HPDE6-E6E7 (cell line): ENCODE measurements around the gene CSNK1D.

Experiments
- DNase-seq: peaks from one replicate; pipeline ENCODE4 v3.0.0; 2011; ENCODE audit warnings: missing footprints; ENCODE audit errors: extremely low spot score

Gene CSNK1D

GRCh38 chr17:82240506-82241182 is 32.9 kb downstream of the CSNK1D start:
- DNase-seq, result no peak

GRCh38 chr17:82239926-82240505 is 33.5 kb downstream of the CSNK1D start:
- no peak for DNase-seq

DNA sequence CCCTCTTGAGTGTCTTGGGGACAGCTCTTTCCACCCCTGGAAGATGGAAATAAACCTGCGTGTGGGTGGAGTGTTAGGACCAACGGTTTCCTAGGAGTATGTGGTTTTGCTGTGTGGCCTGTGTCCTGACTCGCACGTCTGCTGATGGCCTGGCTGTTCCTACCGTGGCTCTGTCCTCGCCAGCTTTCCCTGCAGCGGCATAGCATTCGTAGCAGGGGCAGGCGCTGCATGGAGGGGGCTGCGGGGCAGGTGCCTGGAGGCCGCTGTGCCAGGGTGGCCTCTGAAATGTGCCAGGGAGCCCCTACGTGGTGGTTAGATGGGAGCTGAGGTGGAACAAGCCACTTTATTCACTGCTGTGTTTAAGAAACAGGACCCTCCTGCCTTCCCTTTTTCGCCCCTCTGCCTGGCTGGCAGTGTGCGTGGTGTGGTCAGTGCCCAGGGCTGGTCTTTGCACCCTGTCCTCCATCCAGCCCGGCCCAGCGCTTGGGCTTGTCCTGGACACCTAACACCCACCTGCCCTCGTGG is 34.0 kb downstream of the CSNK1D start:
- DNase-seq, result no peak

DNA sequence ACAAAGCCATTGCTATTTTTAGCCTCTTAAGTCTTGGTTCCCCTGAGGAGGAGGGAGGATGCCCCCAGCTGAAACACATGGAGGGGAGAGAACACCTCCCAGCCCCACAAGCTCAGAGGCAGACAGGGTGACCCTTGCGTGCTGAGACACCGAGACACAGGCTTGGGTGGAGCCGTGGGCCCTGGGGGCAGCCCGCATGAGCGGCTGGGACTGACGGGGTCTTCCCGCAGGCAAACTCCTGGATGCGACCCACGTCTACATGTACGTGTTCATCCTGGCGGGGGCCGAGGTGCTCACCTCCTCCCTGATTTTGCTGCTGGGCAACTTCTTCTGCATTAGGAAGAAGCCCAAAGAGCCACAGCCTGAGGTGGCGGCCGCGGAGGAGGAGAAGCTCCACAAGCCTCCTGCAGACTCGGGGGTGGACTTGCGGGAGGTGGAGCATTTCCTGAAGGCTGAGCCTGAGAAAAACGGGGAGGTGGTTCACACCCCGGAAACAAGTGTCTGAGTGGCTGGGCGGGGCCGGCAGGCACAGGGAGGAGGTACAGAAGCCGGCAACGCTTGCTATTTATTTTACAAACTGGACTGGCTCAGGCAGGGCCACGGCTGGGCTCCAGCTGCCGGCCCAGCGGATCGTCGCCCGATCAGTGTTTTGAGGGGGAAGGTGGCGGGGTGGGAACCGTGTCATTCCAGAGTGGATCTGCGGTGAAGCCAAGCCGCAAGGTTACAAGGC is 34.9 kb downstream of the CSNK1D start:
- DNase-seq, result peak; percentile 82

- DNase-seq, result no peak
Observed at GRCh38 chr17:82237746-82238471, 35.6 kb downstream of the CSNK1D start.

- DNase-seq, result no peak
Observed at GRCh38 chr17:82237083-82237745, 36.3 kb downstream of the CSNK1D start.

- DNase-seq, result no peak
Observed at GRCh38 chr17:82236142-82236971, 37.1 kb downstream of the CSNK1D start.

- DNase-seq, result no peak
Observed at GRCh38 chr17:82235775-82236141, 37.7 kb downstream of the CSNK1D start.

GRCh38 chr17:82235056-82235774 is 38.3 kb downstream of the CSNK1D start:
- DNase-seq, result no peak

DNA sequence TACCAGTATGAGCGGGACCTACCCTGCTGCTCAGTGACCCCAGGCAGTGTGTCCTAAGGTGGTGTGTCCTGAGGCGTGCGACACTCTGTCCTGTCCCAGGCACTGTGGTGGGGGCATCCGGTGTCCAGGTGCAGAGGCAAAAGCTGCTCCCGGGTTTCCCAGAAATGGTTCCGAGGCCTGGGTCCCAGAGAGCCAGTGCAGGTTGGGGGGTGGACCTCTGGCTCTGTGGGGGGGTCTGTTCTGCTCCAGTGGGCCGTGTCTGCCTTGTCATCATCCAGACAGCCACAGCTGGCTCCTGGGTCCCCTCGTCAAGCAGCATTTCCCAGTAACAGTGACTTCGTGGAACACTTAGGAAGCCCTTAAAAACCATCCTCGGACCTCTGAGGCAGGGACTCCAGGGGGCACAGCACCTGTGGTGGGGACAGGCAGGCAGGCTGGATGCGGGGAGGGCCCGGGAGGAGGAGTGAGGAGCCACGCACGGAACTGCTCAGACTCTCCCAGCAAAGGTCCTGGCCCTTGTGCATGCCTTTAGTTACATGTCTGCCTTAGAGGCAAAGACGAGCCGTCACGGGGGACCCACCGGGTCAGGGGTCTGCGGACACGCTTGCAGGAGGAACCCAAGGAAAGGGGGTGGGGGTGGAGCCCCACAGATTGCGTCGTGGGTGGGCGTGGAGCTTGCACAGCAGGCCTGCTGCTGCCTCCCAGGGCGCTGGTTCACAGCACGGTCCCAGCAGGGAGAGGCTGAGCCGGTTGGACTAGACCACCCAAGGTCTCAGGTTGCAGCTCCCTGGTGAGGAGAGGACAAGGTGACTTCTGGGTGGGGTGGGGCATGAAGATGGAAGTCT is 39.1 kb downstream of the CSNK1D start:
- DNase-seq, result no peak

GRCh38 chr17:82232876-82233785 is 40.4 kb downstream of the CSNK1D start:
- DNase-seq, result no peak

DNA sequence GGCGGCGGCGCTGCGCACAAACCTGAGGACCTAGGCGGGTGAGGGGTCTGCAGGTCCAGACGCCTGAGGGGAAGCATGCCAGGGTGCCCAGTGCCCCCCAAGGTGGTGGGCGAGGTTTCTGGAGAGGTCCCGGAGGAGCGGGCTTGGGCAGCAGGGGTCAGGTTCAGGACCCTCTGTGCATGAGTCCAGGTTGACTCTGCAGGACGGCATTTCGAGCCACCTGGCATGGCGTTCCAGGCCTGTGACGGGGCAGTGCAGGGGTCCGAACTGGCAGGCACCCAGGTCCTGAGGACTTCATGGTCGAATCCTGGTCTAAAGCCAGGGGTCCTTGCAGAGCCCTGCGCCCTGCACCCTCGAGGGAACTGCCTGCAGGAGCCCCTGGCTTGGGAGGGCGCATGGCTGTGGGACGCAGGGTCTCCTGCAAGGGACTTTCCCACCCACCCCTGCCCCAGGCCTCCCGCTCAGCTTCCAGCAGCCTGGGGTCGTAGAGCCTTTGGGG is 41.1 kb downstream of the CSNK1D start:
- DNase-seq, result no peak

- DNase-seq, result no peak
Observed at GRCh38 chr17:82231562-82232321, 41.8 kb downstream of the CSNK1D start.

GRCh38 chr17:82231312-82231561 is 42.3 kb downstream of the CSNK1D start:
- DNase-seq, result no peak

DNA sequence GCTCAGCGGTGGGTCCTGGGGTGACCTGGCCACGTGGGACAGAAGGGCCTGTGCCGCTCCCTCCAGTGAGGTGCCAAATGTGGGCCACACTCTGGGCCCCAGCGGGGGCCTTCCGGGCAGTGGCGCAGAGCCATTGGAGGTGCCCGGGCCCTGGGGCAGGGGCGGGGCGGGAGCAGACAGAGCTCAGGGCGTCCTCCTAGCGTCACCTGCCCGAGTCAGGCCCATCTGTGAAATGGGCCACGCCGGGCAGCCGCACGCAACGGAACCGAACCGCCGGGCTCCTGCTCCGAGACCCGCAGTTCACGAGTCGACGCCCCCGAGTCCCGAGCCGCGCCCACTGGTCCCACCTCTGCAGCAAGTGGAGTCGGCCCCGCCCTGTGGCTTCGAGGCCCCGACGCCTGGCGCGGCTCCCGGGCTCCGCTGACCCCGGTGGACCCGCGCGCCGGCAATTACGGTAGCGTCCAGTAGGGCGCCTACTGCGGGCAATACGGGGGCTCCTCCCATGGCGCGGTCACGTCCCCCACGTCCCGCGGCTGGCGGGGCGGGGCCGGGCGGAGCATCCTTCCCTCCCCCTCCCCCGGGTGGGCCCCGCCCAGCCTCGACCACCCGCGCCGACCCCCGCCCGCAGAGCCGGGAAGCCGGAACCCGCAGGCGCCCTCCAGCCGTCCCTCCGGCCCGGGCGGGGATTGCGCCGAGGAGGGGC is 42.7 kb downstream of the CSNK1D start:
- DNase-seq, result no peak

DNA sequence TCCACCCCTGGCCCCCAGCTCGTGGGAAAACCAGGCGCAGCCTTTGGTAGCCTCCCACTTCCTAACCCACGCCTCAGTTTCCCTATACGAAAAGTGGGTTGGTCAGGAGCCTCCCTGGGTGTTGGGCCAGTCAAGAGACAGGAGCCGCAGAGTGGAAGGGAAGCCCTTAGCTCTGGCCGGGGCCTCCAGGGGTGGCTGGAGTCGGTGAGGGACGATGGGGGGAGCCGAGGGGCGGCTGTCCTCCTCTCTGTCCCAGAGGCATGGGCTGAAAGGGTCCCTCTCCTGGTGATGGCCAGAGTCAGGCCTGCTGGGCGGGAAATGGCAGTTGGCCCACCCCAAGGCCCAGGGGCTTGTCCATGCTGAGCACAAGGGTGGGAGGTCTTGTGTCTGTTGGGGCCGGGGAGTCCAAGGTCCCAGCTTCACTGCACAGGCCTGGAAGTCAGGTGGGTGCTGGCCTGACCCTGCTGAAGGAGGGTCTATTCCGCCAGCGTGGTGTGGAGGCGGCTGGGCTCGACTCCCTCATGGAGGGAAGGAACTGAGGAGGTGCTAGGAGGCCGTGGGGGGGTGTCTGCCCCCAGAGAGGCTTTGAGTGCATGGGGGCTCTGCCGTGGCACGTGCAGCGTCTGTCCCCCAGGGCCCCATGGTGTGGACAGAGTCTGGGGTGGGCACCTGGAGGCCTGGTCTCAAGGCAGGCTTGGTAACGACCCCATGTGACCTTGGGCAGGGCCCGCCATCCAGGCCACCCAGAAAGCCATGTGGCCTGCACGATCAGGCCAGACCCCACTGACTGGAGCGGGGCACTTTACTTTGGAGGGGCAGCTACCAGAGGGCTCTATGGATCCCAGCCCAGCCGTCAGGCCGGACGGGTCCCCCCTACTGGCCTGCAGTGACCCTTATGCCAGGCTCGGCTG is 43.5 kb downstream of the CSNK1D start:
- DNase-seq, result no peak
